IPS DF 4.7 (cell line): ENCODE data around the gene KLK15.
"Not testable (repeated sequence)": the region's sequence is repeated elsewhere in the genome, so short reads cannot be mapped to it uniquely, and the experiment has no call there.

Experiments
- DNase-seq: peaks from one replicate; pipeline ENCODE4 v3.0.0-alpha.2; 2013; ENCODE audit warnings: low spot score; ENCODE audit errors: extremely low read depth

Gene KLK15

DNA sequence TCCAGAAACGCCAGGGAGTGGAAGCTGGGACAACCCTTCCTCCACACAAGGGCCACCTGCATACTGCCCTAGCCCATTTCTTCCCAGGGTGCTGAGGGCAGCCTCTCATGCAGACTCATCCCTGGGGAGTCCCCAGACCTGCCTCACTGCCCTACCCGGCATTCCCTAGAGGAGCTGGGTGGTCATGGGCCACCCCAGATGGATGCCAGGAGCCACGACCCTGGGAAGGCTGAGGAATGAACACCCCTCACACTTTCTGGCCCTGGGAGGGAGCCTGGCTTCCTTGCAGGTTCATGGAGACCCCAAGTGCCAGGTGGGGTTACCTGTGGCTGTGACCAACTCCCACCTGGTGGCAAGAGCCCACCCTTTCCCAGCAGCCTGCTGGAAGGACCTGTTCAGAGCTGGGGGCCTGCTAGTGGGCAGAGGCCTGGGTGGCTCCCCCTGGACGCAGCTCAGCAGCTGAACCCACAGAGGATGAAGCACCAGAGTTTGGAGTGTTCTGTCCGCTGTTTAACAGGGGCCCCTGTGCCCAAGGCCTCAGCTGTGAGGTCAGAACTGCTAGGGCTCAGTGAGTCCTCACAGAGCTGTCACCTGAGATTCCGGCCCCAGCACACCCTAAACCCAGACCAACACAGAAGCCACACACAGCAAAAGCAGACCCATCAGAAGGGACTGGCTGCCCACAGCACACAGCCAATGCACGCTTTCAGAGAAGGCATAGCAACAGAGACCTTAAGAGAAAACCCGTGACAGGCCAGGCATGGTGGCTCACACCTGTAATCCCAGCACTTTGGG, 36.5 kb downstream of the KLK15 start:
- no peak for DNase-seq

DNA sequence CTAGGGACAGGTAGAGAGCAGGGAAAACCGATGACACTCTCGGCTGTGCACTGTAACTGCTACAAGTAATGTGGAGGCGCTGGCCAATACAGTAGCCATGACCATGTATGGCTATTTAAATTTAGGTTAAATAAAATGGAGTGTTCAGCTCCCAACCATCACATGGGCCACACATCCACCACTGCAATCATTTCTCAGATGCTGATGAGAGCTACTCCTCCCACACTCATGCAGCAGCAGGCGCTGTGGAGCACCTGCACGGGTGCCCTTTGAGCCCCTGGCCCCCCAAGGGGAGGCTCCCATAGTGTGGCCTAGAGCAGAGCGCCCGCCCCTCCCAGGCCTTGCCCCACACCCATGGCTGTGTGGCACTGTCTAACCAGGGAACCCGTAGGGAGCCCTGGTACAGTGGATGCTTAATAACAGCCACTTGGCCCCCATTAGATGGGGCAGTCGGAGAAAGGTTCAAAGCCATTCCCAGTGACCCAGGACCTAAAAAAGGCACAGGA, 37.2 kb downstream of the KLK15 start:
- no peak for DNase-seq

DNA sequence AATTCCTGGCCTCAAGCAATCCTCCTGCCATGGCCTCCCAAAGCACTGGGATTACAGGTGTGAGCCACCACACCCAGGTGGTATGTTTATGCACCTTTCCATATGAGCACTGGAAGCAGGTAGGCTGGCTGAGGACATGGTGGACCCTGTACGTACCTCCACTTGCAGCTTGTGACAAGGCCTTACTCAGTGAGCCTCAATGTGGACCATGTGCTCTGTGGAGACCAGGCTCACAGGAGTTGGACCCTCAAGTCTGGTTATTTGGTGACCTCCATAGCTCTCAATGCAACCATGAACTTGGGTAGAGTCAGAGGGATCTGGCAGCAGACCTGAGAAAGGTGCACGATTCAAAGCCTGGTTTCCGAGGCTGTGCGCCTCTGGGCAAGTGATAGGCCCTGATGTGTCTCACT, 37.7 kb downstream of the KLK15 start:
- DNase-seq = no peak

DNA sequence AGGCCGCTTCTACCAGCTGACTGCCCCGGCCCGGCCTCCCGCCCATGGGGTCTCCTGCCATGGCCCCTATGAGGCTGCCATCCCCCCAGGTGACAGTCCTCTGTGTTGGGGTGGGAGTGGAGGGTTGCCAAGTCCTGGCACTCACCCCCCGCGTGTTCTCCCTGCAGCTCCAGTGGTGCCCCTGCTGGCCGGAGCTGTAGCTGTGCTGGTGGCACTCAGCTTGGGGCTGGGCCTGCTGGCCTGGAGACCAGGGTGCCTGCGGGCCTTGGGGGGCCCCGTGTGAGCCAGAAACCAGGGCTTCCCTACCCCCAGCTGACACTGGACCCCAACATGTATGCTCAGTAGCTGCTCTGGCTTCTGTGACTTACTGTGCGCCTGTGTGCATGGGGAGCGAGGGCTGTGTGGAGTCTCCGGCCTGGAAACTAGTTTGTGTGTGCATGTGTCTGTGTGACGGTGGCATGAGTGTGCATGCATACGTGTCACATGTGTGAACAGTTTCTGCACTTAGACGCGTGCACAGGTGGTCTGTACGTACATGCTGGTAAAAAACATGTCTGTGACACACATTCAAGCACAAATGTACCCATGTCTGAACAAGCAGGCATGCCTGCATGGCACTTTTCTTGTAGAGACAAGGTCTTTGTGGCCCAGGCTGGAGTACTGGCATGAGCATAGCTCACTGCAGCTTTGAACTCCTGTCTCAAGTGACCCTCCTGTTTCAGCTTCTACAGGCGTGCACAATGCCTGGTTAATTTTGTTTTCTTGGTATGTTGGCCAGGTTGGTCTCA, 38.3 kb downstream of the KLK15 start:
- DNase-seq = no peak

DNA sequence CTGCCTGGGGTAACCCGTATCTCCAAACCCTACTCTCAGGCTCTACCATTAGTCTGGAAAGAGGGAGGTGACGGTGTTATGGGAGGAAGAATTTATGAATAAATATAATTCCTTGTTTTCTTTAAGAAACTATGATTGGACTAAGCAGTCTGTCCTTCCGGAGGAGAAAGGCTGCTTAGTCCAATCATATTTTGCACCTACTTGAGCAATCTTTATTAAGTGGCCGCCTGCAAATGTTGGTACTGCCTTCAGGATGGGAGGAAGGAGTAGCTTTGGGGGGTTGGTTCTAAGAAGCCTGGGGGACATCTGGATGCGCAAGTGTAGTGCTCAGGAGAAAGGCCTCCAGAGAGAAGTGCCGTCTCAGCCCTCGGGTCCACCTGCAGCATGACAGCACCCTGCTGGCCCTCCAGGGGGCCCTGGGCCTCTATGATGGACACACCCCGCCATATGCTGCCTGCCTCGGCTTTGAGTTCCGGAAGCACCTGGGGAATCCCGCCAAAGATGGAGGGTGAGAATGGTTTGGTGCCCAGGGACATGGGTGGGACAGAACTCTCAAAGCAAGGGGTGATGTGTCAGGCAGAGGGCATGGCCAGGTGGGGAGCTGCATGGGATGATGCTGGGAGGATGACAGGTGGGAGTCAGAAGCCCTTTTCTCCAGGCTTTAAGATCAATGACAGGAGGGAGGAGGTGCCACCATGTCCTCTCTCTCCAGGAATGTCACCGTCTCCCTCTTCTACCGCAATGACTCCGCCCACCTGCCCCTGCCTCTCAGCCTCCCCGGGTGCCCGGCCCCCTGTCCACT, 39.1 kb downstream of the KLK15 start:
- DNase-seq = no peak

DNA sequence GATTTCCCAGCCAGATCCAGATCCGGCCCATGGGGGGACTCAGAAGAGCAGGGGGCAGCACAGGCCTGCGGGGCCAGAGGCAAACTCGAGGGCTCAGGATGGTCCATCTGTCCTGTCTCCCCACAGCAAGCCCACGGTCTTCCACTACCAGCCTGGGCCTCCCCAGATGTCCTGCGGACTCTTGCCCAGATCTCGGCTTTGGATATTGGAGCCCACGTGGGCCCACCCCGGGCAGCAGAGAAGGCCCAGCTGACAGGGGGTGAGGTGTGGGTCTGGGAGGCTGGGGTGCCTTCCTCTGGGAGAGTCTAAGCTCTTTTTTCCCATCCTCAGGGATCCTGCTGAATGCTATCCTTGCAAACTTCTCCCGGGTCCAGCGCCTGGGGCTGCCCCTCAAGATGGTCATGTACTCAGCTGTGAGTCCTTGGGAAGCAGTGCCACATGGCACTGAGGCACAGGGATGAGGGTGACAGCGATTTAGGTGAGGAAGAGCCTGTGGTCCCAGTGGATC, 39.8 kb downstream of the KLK15 start:
- no peak for DNase-seq

DNA sequence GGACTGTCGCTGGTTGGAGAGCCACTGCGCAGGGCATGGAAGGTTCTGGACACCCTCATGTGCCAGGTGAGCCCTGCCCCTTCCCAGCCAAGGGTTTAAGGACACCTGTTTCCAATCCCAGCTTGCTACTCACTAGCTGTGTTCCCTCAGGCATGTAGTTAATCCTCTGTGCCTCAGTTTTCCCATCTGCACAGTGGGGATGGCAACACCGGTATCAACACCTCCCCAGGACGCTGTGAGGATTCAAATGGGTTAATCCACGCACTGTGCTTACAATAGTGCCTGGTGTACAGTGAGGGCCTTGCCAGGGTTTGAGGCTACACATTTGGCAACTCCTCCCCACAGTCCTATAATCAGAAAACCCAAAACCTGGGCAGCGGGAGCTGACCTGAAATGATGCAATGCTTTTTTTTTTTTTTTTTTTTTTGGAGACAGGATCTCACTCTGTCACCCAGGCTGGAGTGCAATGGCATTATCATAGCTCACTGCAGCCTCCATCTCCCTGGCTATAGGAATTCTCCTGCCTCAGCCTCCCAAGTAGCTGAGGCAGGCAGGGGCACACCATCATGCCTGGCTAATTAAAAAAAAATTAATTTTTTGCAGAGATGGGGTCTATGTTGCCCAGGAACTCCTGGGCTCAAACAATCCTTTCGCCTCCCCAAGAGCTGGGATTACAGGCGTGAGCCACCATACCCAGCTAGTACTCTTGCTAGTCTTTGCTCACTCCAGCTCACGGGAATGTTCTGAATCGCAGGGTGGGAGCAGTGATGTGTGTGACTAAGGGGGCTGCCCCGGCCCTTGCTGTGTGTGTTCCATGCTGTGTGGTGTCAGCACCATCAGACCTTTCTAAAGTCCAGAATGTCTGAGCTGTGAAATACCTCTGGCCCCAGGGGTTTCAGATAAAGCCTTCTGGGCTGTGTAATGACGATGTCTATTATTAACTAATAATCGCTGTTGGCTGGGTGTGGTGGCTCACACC, 40.8 kb downstream of the KLK15 start:
- DNase-seq = no peak

DNA sequence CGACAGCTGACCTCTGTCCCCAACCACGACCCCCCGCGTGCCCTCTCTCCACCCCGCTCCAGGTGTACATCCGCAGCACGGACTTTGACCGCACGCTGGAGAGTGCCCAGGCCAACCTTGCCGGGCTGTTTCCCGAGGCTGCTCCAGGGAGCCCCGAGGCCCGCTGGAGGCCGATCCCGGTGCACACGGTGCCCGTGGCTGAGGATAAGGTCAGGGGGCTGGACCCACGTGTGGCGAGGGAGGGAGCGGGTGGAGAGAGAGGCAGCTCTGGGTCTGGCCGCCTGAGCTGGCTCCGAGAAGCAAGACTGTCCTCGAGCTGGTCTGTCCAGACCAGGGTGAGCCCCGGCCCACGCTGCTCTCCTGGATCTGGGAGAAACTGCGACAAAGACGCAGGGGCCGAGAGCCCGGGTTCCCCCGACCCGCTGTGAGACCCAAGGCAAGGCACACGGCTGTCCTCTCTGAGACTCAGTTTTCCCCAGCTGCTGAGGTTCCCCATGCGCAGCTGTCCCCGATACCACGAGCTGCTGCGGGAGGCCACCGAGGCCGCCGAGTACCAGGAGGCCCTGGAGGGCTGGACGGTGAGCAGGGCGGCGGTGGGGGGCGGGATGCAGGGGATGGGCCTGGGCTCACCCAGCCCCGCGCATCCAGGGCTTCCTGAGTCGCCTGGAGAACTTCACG, 41.6 kb downstream of the KLK15 start:
- no peak for DNase-seq

DNA sequence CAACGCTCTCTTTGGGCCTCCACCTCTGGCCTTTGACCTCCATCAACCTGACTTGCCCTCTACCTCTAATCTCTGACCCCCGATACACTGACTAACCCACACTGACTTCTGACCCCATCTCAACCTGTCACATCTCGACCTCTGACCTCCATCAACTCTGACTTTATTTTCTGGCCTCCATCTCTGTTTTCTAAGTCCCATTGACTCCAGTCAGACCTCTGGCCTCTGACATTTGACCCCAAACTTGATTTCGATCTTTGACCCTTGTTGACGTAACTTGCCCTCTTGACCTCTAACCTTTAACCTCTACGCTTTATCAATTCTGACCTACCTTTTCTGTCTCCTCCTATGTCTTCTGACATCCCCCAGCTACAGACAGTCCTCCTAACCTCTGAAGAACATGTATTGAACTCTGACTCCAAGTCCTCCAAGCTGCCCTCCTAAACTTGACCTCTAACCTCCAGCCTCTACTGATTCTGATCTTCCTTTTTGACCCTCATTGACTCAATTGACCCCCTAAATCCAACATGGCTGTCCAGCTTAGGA, 42.4 kb downstream of the KLK15 start:
- DNase-seq = no peak

DNA sequence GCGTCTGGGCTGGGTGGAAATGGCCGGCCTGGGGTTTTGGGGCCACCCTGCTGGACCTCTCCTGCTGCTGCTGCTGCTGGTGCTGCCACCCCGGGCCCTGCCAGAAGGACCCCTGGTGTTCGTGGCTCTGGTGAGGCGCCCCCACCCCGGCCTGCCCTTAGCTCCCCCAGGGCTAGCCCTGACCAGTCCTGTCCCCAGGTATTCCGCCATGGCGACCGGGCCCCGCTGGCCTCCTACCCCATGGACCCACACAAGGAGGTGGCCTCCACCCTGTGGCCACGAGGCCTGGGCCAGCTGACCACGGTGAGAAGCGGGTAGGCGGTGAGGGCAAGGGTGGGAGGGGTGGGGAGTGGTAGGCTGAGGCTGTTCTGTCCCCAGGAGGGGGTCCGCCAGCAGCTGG, 43.0 kb downstream of the KLK15 start, which contains the start of gene ACP4:
Gene ACP4, plus strand, starts transcription at position 20 of the 400 bp plus-strand sequence. Its CDS starts 0 bp downstream, at position 20.
- DNase-seq = no peak

DNA sequence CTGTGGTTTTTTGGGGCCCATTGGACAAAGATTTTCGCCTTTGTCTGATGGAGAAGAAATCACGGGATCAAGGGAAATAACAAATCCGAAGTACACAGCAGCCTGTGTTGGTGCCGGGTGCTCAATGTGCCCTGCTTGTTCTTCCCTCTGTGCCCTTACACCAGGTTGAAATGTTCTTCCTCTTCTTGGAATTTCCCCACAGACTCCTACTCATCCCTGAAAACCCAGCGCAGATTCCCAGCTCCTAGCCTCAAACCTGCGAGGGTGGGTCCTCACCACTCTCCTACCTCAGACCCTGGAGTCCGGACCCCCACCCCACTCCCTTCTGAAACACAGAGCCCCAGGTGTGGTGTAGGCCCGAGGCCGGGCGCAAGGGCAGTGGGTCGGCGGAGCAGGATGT, 48.0 kb downstream of the KLK15 start:
- no peak for DNase-seq

DNA sequence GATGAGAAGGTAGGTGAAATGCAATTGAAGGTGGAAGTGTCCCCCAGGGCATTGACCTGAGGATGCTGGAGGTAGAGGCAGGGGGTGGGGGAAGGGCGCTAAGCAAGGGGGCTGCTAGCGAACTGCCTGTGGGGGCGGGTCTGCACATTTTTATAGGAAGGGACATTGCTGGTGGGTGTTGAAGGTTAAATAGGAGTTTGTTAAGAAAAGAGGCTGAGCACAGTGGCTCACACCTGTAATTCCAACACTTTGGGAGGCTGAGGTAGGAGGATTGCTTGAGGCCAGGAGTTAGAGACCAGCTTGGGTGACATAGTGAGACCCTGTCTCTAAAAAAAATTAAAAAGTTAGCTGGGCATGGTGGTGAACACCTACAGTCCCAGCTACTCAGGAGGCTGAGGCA, 48.7 kb downstream of the KLK15 start:
- DNase-seq = no peak

DNA sequence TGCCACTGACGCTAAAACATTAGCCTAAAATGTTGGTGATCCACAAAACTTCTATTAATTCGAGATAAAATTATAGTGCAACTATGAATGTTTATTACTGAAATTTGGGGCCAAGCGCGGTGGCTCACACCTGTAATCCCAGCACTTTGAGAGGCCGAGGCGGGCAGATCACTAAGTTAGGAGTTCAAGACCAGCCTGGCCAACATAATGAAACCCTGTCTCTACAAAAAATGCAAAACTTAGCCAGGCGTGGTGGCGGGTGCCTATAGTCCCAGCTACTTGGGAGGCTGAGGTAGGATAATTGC, 49.6 kb downstream of the KLK15 start:
- not testable (repeated sequence) for DNase-seq

DNA sequence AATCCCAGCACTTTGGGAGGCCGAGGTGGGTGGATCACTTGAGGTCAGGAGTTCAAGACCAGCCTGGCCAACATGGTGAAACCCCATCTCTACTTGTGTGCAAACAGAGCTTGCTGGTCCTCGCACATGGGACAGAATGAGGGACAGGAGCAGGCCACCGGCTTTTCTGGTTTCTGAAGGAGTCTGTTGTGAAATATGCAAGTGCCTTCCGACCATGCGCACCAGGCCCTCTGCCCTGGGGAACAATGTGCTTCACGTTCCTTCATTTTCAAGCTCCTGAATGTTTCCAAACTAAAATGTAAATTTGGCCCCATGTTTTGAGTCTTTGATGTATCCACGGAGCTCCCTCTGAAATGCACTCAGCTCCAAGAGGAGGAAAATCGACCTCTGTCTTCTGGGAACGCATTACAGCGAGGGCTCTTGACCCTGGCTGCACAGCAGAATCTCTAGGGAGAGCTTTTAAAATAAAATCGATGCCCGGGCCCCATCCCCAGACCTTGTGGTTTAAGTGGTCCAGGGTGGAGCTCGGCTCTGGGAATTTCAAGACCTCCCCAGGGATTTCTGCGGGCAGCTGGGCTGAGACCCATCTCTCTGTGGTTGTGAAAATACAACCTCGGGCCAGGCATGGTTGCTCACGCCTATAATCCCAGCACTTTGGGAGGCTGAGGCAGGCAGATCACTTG, 52.5 kb downstream of the KLK15 start:
- no peak for DNase-seq

DNA sequence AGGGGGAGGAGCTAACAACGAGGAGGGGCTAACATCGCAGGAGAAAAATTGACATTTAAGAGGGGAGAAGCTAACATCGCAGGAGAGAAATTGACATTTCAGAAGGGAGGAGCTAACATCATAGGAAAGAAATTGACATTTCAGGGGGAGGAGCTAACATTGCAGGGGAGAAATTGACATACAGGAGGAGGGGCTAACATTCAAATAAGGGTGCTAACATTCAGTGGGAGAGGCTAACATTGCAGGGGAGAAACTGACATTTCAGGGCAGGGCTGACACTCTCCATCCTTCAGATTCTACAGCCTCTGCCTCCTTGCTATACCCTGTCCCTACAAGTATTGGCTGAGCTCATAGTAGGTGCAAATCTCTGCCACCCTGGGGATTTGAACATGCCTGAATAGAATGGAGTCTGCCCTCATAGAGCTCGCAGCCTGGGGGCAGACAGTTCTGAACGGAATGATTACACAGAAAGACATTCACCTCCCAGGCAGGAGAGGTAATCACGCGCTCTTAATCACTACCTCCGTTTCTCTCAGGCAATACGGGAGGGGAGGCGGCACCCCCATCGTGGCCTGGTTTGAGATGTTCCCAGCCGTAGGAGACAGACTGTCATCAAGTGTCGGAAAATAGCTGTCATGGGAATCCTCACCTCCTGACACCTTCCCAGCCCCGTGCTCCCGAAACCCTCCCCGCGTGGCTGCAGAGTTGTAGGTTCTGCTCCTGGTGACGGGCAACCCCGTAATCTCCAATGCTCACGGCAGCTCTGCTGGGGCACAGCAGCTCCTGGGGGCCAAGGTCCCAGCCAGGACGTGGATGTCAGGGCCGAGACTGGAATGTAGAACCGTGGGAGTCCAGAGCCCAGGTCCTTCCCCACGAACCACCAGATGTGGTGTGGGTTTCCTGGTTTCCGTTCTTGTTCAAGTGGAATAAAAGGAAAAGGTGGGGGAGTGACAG, 53.6 kb downstream of the KLK15 start:
- no peak for DNase-seq

DNA sequence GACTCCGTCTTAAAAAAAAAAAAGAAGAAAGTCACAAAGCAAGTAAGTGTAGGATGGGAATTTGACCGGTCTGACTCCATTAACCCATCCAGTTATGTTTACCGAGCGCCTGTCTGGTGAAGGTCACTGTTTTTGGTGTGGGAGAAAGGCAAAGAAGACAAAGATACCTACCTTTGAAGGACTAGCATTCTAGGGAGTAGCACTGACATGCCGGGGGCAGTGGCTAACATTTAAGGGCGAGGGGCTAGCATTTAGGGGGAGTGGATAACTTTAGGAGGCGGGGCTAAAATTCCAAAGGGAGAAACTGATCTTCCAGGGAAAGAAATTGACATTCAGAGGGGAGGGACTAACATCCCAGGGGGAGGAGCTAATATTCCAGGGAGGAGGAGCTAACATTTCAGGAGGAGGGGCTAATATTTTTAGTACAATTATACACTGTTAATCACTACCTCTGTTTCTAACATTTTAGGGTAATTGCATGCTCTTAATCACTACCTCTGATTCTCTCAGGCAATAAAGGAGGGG, 54.4 kb downstream of the KLK15 start:
- no peak for DNase-seq

DNA sequence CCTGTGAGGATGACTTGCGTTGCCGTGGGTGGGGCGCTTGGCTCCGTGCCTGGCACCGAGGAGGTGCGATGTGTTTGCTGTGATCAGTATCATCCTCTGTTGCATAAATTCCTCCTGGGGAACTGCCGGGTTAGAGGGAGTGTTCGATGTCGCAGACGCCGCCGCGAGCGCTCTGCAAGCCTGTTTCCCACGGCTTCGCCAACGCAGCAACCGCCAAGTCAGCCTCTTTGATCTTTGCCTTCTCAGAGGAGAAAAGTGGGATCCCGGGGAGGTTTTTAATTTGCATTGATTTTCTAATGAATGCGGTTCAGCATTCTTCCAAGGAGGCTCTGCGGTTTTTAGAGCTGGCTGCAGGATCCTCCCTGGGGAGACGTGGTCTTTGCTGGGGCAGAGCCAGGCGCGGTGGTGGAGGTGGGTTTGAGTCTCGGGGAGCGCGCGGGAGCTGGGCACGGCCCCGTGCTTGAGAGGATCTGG, 55.5 kb downstream of the KLK15 start:
- no peak for DNase-seq
